ENCODE data around the gene PANX3.

DNA sequence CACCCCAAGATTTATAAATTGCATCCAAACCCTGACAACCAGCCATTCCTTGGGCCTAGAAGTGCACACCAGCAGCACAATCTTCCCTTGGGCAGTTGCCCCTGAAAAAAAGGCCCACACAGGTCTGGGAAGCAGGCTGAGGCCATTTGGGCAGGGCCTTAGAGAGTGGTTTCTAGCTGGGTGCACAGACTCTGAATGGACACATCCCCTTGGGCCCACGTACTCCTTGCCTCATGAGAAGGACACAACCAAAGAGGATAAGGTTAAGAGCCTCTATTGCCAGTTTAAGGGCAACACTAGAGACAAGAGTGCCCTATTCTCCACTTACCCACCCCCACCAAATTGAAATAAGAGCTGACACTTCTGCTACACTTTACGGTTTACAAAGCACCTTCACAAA lies 933 bp upstream of the PANX3 start:
- TF ChIP-seq, protein P1, sequence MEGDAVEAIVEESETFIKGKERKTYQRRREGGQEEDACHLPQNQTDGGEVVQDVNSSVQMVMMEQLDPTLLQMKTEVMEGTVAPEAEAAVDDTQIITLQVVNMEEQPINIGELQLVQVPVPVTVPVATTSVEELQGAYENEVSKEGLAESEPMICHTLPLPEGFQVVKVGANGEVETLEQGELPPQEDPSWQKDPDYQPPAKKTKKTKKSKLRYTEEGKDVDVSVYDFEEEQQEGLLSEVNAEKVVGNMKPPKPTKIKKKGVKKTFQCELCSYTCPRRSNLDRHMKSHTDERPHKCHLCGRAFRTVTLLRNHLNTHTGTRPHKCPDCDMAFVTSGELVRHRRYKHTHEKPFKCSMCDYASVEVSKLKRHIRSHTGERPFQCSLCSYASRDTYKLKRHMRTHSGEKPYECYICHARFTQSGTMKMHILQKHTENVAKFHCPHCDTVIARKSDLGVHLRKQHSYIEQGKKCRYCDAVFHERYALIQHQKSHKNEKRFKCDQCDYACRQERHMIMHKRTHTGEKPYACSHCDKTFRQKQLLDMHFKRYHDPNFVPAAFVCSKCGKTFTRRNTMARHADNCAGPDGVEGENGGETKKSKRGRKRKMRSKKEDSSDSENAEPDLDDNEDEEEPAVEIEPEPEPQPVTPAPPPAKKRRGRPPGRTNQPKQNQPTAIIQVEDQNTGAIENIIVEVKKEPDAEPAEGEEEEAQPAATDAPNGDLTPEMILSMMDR (IDR thresholded peaks at IDR 0.05), result no peak
- TF ChIP-seq FOSL2 (IDR thresholded peaks at IDR 0.05; ENCODE audit: borderline replicate concordance, low read depth) (no peak), RXRA (IDR thresholded peaks at IDR 0.05; ENCODE audit: borderline replicate concordance, low read depth) (no peak), CHD2 (IDR thresholded peaks at IDR 0.05; ENCODE audit: low read length, partially characterized antibody) (no peak), POLR2AphosphoS5 (IDR thresholded peaks at IDR 0.05; ENCODE audit: low read depth, low read length) (no peak), FOXM1 (IDR thresholded peaks at IDR 0.05; ENCODE audit: low read depth) (no peak), NRF1 (IDR thresholded peaks at IDR 0.05; ENCODE audit: low read depth, low read length) (no peak), GABPA (IDR thresholded peaks at IDR 0.05; ENCODE audit: low read depth) (no peak), JUND (IDR thresholded peaks at IDR 0.05) (no peak), TEAD4 (IDR thresholded peaks at IDR 0.05; ENCODE audit: borderline replicate concordance, insufficient read depth) (no peak)
- TF ChIP-seq, protein P2, sequence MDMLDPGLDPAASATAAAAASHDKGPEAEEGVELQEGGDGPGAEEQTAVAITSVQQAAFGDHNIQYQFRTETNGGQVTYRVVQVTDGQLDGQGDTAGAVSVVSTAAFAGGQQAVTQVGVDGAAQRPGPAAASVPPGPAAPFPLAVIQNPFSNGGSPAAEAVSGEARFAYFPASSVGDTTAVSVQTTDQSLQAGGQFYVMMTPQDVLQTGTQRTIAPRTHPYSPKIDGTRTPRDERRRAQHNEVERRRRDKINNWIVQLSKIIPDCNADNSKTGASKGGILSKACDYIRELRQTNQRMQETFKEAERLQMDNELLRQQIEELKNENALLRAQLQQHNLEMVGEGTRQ (IDR thresholded peaks at IDR 0.05; ENCODE audit: borderline replicate concordance, low read depth, low read length), result no peak
- TF ChIP-seq, protein P3, sequence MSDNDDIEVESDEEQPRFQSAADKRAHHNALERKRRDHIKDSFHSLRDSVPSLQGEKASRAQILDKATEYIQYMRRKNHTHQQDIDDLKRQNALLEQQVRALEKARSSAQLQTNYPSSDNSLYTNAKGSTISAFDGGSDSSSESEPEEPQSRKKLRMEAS (IDR thresholded peaks at IDR 0.05; ENCODE audit: low read depth), result no peak

All from SK-N-SH (cell line).